Natural killer cell (primary cell): ENCODE measurements around the gene PLK5. TPM values are rescaled to one million over a fixed set of nuclear protein-coding genes. Genes with fewer than 3 reads are reported as not detected.
A peak's percentile ranks its signal among the peaks of the same experiment; 100 is the strongest.

ENCODE experiments used
- ATAC-seq, 3 donors: fragments of 150-1000 bp in 2 of 3; fragments of 200-7000 bp in 1 of 3; cut with Tn5 transposase; 1 replicate in 1 of 3; 2 replicates in 2 of 3; pipeline ENCODE4 v1.10.0; 2021; ENCODE audit warnings: mild to moderate bottlenecking in 2 of 3, moderate library complexity in 2 of 3
- DNase-seq, 2 donors: peaks; one replicate each; pipeline versions ENCODE4 v3.0.0 to v3.0.0-alpha.2; 2013 to 2021; ENCODE audit warnings: mixed read lengths in 1 of 2
- H3K27ac ChIP-seq: one replicate; pipeline ENCODE4 v1.5.1; 2013; ENCODE audit warnings: mild to moderate bottlenecking, low read length
- H3K27me3 ChIP-seq: one replicate; pipeline ENCODE4 v1.6.1; 2013; ENCODE audit warnings: low read length; ENCODE audit not compliant: control insufficient read depth, insufficient read depth
- H3K36me3 ChIP-seq: one replicate; pipeline ENCODE4 v1.6.1; 2013; ENCODE audit warnings: low read length; ENCODE audit not compliant: control insufficient read depth, insufficient read depth
- H3K4me1 ChIP-seq: one replicate; pipeline ENCODE4 v1.6.1; 2013; ENCODE audit warnings: low read length; ENCODE audit not compliant: control insufficient read depth, insufficient read depth
- H3K4me3 ChIP-seq: one replicate; pipeline ENCODE4 v1.5.1; 2013; ENCODE audit warnings: low read length
- H3K9me3 ChIP-seq: one replicate; pipeline ENCODE4 v1.6.1; 2013; ENCODE audit warnings: low read length; ENCODE audit not compliant: control insufficient read depth, insufficient read depth
- H3K27ac Mint-ChIP-seq, 2 donors: one replicate each; pipeline ENCODE4 v1.8.0; 2022; ENCODE audit warnings: mild to moderate bottlenecking in 2 of 2, mixed read lengths in 2 of 2, moderate library complexity in 1 of 2
- H3K27me3 Mint-ChIP-seq, 2 donors: one replicate each; pipeline ENCODE4 v1.8.0; 2022; ENCODE audit warnings: low read depth in 2 of 2, mixed read lengths in 2 of 2
- H3K36me3 Mint-ChIP-seq: one replicate; pipeline ENCODE4 v1.8.0; 2022; ENCODE audit warnings: mixed read lengths
- H3K4me1 Mint-ChIP-seq, 2 donors: one replicate each; pipeline ENCODE4 v1.8.0; 2022; ENCODE audit warnings: mixed read lengths in 2 of 2
- H3K4me3 Mint-ChIP-seq: one replicate; pipeline ENCODE4 v1.8.0; 2022; ENCODE audit warnings: mild to moderate bottlenecking, moderate library complexity, mixed read lengths
- H3K9me3 Mint-ChIP-seq, 2 donors: one replicate each; pipeline ENCODE4 v1.8.0; 2022; ENCODE audit warnings: mixed read lengths in 2 of 2
- WGBS: methylation state at CpG from one replicate; pipeline ENCODE4 v1.1.7; 2013; ENCODE audit warnings: missing lambda C conversion rate; ENCODE audit not compliant: insufficient coverage; 5-methylcytosine and 5-hydroxymethylcytosine counted together
- intact Hi-C: fragments of 100-400 bp; cut with micrococcal nuclease; formaldehyde crosslinking; loops from one replicate; pipeline ENCODE4 v1.14.2; 2022
- total RNA-seq, 4 donors: library from RNA; stranded (reverse); fragments of 120-200 nt in 1 of 4; gene quantifications; one replicate each; pipeline versions ENCODE4 v1.2.3 to v1.2.4, GENCODE V29; 2013 to 2022
- TF ChIP-seq, protein P1 (sequence below): fragments of 200-600 bp; IDR thresholded peaks from one replicate; pipeline ENCODE4 v1.8.0; 2022; ENCODE audit warnings: antibody characterized with exemption

Gene PLK5
- total RNA-seq, 3 donors from 2014 or later (not counting 1 experiment from before 2014, with no cell fraction given) = not detected

DNA sequence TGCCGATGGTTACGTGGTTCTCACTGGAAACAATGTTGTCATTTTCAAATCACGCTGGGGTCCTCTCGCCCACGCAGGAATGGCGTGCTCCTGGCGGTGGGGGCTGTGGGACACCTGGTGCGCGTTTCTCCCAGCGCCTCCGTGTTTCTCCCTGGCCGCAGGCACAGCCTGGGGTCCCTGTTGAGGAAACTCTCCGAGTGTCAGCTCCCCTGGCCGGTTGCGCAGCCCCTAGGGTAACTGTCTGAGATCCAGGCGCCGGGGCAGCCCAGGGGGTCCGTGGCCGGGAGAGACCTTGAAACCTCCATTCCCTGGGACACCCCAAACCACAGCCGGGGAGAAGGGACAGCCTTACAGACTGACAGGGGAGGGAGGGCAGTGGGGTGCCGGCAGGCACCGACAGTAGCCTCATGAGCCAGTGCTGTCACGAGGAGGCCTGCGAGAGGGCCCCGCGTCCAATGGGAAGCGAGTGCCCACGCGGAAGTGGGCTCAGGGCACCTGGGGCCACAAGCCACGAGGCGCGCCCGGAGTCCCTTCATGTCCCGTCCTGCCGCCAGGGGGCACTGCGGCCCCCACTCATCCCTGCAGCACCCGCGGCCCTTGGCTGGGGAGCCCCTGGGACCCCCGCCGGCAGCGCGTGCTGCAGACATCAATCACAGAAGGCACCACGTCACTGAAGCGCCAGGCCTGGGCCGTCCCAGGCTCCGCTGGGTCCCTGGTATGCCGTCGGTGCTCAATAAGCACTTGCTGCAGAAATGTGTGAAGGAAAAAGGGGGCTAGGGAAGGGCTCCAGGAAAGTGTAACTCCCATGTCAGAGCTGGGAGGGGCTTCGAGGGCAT lies 20.6 kb upstream of the PLK5 start:
- Histone ChIP-seq H3K4me3 (no peak overlapping the region), H3K36me3 (no peaks in the 10 kb centered on the region), H3K27ac (no peak overlapping the region), H3K9me3 (peaks cover 6% of the 10 kb centered on the region), H3K27me3 (peaks cover 11% of the 10 kb centered on the region), H3K4me1 (peaks cover 24% of the 10 kb centered on the region)
- Mint-ChIP-seq H3K4me3 (no peak overlapping the region), H3K36me3 (no peaks in the 10 kb centered on the region), H3K27ac (no peak overlapping the region), H3K9me3 (no peaks in the 10 kb centered on the region), H3K4me1 (peaks cover 10 to 16% of the 10 kb centered on the region in 2 donors), H3K27me3 (peaks cover 9 to 22% of the 10 kb centered on the region in 2 donors)
- peak in 2 of 3 donors; percentile 17 to 19 for ATAC-seq
- TF ChIP-seq, protein P1, sequence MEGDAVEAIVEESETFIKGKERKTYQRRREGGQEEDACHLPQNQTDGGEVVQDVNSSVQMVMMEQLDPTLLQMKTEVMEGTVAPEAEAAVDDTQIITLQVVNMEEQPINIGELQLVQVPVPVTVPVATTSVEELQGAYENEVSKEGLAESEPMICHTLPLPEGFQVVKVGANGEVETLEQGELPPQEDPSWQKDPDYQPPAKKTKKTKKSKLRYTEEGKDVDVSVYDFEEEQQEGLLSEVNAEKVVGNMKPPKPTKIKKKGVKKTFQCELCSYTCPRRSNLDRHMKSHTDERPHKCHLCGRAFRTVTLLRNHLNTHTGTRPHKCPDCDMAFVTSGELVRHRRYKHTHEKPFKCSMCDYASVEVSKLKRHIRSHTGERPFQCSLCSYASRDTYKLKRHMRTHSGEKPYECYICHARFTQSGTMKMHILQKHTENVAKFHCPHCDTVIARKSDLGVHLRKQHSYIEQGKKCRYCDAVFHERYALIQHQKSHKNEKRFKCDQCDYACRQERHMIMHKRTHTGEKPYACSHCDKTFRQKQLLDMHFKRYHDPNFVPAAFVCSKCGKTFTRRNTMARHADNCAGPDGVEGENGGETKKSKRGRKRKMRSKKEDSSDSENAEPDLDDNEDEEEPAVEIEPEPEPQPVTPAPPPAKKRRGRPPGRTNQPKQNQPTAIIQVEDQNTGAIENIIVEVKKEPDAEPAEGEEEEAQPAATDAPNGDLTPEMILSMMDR = peak; percentile 79
- DNase-seq = peak; percentile 56 to 79
- WGBS = 13% methylated on average over 49 of the region's 49 CpGs
- intact Hi-C loops = no loop called here

GRCh38 chr19:1503925-1504773 lies 19.7 kb upstream of the PLK5 start:
- intact Hi-C loops = no loop called here
- ATAC-seq = no peak
- peaks cover 10 to 16% of the 10 kb centered on the region in 2 donors for H3K4me1 Mint-ChIP-seq
- peaks cover 11% of the 10 kb centered on the region for H3K27me3 ChIP-seq
- TF ChIP-seq, protein P1 = no peak
- H3K36me3 Mint-ChIP-seq = no peaks in the 10 kb centered on the region
- H3K27ac Mint-ChIP-seq = no peak overlapping the region
- no peak for DNase-seq
- peaks cover 9% of the 10 kb centered on the region for H3K9me3 ChIP-seq
- no peak overlapping the region for H3K4me3 ChIP-seq
- no peak overlapping the region for H3K4me3 Mint-ChIP-seq
- H3K27ac ChIP-seq = no peak overlapping the region
- peaks cover 9 to 24% of the 10 kb centered on the region in 2 donors for H3K27me3 Mint-ChIP-seq
- WGBS = 56% methylated on average over 21 of the region's 23 CpGs
- no peaks in the 10 kb centered on the region for H3K36me3 ChIP-seq
- H3K4me1 ChIP-seq = peaks cover 27% of the 10 kb centered on the region
- no peaks in the 10 kb centered on the region for H3K9me3 Mint-ChIP-seq

DNA sequence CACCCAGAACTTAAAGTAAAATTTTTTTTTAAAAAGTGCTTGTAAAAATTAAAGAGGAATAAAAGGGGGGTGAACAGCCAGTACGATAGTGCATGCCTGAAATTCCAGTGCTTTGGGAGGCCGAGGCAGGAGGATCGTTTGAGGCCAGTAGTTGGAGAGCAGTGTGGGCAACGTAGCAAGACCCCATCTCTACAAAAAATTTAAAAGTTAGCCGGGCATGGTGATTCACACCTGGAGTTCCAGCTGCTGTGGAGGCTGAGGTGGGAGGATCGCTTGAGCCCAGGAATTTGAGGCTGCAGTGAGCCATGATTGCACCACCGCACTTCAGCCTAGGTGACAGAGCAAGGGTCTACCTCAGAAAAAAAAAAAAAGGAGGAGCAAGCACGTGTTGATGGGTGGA lies 18.9 kb upstream of the PLK5 start:
- Histone ChIP-seq H3K9me3 (peaks cover 9% of the 10 kb centered on the region), H3K4me1 (peaks cover 27% of the 10 kb centered on the region), H3K36me3 (no peaks in the 10 kb centered on the region), H3K4me3 (no peak overlapping the region), H3K27ac (no peak overlapping the region), H3K27me3 (peaks cover 11% of the 10 kb centered on the region)
- Mint-ChIP-seq H3K36me3 (no peaks in the 10 kb centered on the region), H3K27me3 (peaks cover 12 to 26% of the 10 kb centered on the region in 2 donors), H3K27ac (no peak overlapping the region), H3K9me3 (no peaks in the 10 kb centered on the region), H3K4me3 (no peak overlapping the region), H3K4me1 (peaks cover 10 to 18% of the 10 kb centered on the region in 2 donors)
- whole genome bisulfite sequencing = 76% methylated on average over 8 of the region's 8 CpGs
- DNase-seq (no peak), ATAC-seq (no peak)
- TF ChIP-seq, protein P1 = no peak
- intact Hi-C loops = no loop called here
